GM20000 (cell line): ENCODE measurements around the gene FUBP1.
"Not testable (repeated sequence)": the region's sequence is repeated elsewhere in the genome, so short reads cannot be mapped to it uniquely, and the experiment has no call there.

ENCODE experiments used
- DNase-seq: peaks from one replicate; pipeline ENCODE4 v3.0.0; 2012; ENCODE audit warnings: low spot score
- CTCF ChIP-seq: IDR thresholded peaks from 2 replicates; pipeline ENCODE4 v1.5.1; 2012; ENCODE audit warnings: mild to moderate bottlenecking, control low read depth; ENCODE audit errors: extremely low read depth, missing control alignments

FUBP1 gene

GRCh38 chr1:77978969-77979876 lies at the start of gene FUBP1:
Gene FUBP1, minus strand, starts transcription at chr1:77979072. Its CDS starts 68 bp downstream, at chr1:77979004.
- TF ChIP-seq CTCF: peak; percentile 65
- DNase-seq: peak; percentile 84

- not testable (repeated sequence) for DNase-seq
Measured at GRCh38 chr1:78021134-78021533, 42.3 kb upstream of the FUBP1 start.

- TF ChIP-seq CTCF: no peak
- no peak for DNase-seq
Measured at GRCh38 chr1:78019024-78019423, 40.2 kb upstream of the FUBP1 start.

GRCh38 chr1:78015148-78015547 lies 36.3 kb upstream of the FUBP1 start:
- DNase-seq: no peak
- TF ChIP-seq CTCF: no peak

GRCh38 chr1:78011050-78011449 lies 32.2 kb upstream of the FUBP1 start:
- no peak for TF ChIP-seq CTCF
- no peak for DNase-seq

GRCh38 chr1:78009836-78010235 lies 31.0 kb upstream of the FUBP1 start:
- TF ChIP-seq CTCF: no peak
- DNase-seq: no peak

- no peak for DNase-seq
- no peak for TF ChIP-seq CTCF
Measured at GRCh38 chr1:78009276-78009675, 30.4 kb upstream of the FUBP1 start.
